GM19452 (cell line): ENCODE results near the gene RNF183.
"Not testable (repeated sequence)": the region's sequence is repeated elsewhere in the genome, so short reads cannot be mapped to it uniquely, and the experiment has no call there.

Experiments
- ATAC-seq: cut with Tn5 transposase; IDR thresholded peaks from one replicate; pipeline ENCODE4 v1.9.1; 2021; ENCODE audit not compliant: unreplicated experiment

The RNF183 gene

DNA sequence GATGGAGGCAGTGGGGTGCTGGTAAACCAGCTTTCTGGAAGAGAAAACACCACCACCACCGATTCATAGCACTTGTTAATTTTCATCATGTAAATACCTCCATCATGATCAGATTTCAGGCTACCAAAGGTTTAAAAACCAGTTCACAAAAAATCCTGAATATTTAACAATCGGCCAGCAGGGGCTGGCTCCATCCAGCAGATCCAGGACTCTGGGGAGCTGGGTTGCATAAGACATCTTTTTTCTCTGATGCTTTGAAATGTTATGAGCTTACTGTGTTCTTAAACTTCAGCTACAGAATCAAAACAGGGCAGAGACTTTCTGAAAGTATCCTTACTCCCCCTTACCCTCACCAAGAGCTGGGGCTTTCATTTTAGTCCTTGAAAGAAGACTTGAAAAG is 14.6 kb upstream of the RNF183 start:
- no peak for ATAC-seq

DNA sequence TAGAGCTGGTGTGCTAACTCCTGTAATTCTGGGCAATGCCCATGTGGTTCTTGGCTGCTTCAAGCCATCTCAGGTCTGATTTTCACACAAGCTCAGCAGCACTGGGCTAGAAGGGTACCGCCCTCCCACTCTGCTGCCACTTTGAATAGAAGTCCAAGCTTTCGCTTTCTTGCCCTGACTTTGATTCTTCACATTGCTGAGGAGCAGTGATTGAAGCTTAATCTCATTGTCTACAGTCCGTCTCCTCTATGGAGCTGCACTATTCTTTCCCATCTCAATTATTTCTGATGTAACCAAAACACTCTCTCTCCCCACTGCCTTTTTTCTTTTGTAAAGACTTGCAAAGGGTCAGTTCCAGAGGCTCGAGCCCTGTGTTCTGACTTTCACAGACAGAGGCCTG is 12.9 kb upstream of the RNF183 start:
- no peak for ATAC-seq

DNA sequence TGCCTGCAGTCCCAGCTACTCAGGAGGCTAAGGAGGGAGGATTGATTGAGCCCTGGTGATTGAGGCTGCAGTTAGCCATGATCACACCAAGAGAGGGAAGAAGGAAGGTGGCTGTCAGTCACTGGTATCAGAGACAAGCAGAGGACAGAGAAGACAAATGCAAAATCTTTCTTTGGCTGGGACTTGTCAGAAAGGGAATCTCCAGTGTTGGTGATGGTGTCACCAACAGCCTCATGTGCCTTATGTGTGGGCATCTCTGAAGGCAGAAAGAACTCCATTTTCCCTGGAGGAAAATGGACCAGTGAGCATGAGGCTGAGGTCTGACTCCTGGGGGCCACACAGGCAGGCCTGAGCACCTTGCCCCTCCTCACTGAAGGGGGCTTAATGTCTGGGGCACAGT is 12.1 kb upstream of the RNF183 start:
- ATAC-seq = no peak

DNA sequence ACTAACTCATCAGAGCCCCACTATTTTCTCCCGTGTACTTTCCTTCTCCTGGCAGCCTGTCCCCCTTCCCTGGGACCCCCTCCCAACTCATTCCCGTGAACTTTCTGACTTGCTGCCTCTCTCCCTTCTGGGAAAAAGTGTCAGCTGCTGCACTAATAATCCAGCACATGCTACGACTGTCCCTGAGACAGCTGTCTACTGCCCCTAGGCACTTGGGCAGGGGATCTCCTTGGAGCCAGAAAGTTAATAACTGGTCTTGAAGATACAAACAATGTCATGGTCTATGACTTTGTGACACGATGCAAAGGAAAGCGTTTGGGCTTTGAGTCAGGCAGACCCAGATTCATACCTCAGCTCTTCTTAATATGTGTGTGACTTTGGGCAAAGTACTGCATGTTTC is 10.1 kb upstream of the RNF183 start:
- no peak for ATAC-seq

DNA sequence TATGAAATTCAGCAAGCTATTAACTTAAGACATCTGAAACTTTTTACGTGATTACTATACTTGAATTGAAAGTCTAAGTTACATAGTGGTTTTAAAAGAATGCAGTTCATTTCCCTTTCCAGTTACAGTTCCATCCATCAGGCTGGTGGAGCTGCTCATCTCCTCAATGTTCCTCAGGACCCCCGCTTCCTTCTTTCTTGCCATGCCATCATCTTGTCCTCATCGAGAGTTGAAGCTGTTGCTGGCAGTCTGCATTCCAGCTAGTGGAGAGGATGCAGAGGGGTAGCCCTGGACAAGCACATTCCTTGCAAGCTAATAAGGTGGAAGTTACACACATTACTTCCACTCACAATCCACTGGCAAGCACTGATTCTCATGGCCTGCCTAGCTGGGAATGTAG is 8.8 kb upstream of the RNF183 start:
- ATAC-seq = no peak

DNA sequence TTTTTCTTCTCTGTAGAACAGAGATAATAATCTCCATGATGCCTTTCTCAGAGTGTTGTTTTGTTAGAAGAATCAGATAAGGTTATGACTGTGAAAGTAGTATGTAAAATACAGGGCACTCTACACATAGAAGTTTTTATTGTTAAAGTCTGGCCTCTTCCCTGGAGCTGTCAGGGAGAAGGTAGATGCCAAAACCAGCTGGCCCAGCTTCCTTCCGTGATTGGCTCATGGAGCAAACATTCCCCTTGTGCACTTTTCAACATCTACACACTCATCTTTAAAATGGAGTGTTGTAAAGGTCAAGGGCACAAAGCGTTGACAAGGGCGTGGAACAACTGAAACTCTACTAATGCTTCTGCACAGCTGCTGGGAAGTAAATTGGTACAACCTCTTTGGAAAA is 7.4 kb upstream of the RNF183 start:
- ATAC-seq = no peak

DNA sequence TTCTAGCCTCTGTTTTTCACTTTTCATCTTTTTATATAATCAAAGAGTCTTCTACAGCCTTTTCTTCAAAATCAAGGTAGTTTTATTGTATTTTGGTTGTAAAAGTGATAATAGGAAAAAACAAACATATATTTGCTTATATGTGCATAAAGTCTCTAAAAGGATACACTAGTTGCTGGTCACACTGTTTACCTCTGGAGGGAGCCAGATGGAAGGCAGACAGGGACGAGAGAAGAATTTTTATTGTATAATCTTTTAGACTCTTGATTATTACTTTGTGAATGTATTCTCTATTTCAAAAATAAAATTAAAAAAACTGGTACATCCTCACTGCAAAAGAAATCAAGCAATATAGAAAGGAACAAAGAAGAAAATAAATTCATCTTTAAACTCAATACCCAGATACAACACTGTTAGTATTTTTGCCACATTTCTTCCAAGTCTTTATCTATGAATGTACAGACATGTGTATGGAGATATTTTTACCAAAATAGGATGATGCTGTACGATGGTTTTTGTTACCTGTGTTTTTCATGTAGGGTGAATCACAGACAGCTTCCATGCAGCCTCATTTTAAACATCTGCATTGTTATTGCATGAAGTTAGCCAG is 6.1 kb upstream of the RNF183 start:
- no peak for ATAC-seq

DNA sequence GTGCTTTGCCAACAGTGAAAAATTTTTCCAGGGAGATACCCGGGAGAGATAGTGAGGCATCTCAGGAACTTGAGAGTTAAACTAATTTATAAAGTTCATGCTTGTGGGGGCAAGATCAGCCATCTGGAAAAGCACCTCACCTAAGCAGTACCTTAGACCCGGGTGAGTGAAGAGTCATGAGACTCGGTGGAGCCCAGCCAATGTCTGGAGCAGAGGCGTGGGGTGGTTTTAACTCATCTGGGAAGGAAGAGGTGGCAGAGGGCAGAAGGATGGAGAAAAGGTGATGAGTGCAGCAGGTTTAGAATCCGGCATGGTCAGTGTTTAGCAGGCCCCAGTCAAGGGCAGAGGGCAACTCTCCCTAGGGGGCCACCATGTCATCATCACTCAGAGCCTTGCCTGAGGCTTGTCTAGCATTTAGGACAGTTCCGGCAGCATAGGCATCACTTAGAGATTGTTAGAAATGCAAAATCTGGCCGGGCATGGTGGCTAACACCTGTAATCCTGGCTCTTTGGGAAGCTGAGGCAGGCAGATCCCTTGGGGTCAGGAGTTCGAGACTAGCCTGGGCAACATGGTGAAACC is 4.3 kb upstream of the RNF183 start:
- ATAC-seq = no peak

DNA sequence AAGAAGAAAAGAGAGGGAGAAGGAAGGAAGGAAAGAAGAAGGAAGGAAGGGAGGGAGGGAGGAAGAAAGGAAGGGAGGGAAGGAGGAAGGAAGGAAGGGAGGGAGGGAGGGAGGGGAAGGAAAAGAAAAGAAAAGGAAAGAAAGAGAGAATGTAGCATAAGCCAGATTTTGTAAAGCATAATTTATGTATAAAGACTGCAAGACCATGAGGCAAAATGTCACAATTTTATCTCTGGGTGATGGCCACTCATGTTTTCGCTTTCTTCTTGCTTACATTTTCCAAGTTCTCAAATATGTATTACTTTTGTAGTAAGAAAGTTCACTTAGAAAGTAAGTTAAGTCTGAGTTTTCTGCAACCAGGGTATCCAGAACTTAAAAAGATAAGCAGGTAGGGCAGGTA is 3.4 kb upstream of the RNF183 start:
- no peak for ATAC-seq

DNA sequence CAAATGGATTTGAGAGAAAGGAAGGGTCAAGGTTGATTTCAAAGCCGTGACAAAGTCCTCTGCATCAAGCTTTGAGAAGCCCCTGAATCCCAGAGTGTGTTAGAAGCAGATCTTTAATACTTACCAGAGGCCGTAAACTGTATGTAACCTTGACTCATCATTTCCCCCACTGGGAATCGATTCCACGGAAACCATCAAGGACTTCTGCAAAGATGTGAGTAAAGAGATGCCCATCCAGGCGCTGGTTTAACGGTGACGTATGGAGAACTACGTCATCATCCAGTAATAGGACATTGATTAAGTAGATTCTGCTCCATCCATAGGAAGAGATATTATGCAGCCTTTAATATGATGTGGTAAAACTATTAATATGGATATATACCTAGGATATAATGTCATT is 1.6 kb downstream of the RNF183 start:
- ATAC-seq = no peak

DNA sequence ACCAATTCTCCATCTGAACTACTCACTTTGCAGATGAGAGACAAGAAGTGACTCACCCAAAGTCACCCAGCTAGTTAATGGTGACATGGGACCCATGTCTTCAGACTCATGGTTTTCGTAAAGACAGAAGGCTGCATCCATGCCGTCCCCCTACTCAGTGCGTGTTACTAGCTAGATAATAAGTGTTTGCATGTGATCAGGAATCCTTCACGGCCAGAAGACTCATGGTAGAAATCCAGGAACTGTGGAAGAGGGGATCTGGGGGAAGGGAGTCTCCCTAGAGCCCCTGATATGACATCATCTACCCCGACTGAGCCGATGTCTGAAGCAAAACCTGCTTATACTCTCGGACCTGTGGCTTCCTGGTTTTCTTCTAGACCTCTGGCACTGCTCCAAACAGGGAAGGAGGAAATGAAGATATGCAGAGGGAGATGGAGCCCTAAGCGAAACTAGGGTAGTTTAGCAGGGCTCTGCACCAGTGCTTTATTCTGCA is 3.3 kb downstream of the RNF183 start:
- no peak for ATAC-seq

DNA sequence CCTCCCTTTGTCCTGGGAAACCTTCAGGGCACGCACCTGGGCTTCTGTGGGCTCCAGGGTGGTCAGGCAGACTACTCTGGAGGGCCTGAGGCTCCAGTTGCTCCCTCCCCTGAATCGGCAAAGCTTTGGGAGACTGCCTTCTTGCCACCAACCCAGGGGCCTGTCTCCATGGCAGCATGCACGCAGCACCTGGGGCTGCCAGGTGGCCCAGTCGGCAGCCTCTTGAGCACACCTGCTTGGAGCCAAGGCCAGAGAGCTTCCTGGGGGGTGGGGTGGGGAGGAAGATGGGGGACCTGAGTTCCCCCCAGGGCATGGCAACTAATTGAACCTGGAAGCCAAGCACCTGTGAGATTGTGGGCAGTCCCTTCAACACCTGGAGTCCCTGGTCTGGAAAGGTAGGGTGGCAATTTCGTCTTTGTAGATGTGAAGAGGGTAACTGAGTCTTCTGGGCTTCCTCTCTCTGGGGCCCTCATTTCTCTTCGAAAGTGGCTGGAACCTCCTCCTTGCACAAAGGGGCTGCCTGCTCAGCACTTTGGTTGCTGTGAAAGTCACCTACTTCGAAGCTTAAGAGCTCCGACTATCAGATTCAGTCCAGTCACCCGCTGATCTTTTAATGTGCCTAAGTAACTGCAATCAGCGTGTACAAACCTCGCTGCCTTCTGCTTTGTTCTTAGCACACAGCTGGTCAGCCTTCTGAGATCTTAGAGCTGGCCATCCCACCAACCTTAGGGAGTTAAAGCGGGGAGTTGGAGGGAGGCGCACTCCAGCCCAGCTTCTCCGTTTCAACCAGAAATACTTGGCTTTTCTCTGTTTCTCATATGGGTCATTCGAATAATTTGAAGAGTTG is 4.0 kb downstream of the RNF183 start:
- ATAC-seq = no peak

DNA sequence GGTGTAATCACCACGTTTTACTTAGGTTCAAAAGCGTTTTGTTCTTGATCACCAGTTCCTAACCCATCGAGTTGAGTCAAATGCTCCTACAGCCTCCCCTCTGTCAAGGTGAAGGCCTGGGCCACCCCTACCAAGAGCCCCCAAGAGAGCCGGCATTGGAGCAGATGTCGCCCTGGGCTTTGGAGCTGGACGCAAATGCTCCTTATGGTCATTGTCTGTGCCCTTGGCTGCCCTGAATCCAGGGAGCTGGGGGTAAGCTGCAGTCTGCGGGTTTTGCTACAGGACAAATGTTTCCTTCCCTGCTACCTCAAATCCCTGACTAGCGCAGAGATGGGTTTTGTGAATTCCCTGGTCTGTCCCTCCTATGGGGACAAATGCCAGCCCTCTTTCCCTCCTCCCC is 4.9 kb downstream of the RNF183 start:
- ATAC-seq = no peak

DNA sequence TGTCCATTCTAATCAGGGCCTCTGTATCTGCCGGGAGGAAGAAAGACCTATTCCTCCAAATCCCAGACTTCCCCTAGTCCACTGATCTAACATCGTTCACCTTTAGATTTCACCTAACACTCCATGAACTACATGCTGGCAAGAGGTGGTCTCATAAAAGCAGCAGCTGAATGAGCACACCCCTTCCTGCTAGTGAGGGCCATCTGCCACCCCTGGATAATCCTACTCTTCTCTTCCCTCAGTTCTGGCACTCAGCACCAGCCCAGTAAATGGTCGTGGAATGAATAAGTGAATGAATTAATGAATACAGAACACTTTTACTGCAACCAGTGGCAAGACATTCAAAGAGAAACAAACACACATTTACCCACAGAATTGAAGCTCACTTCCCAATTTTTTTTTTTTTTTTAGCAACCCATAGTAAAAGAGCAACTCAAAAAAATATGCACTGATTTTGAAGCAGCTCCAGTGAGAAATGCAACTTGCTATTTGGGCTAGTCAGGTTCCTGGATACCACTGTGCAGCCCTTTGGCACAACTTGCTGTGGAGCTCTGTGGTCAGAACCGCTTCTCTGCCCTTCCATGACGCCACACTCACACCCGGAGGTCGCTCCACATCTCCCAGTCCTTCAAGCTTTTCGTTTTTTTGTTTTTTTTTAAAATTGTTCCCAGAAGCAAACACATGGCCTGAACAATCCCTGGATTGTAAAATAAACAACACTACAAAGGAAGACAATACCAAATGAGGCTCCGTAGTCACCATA is 6.2 kb downstream of the RNF183 start:
- no peak for ATAC-seq

DNA sequence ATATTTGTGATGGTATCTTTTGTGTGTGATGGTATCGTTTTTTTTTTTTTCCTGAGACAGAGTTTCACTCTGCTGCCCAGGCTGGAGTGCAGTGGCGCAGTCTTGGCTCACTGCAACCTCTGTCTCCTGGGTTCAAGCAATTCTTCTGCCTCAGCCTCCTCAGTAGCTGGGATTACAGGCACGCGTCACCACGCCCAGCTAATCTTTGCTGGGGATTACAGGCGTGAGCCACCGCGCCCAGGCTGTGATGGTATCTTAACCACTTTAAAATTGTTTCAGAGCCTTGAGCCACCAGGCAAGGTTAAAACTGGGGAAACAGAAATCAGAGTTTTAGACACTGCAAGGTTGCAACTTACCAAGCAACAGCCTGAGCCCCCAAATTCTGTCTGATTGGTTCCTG is 6.9 kb downstream of the RNF183 start:
- ATAC-seq = not testable (repeated sequence)

DNA sequence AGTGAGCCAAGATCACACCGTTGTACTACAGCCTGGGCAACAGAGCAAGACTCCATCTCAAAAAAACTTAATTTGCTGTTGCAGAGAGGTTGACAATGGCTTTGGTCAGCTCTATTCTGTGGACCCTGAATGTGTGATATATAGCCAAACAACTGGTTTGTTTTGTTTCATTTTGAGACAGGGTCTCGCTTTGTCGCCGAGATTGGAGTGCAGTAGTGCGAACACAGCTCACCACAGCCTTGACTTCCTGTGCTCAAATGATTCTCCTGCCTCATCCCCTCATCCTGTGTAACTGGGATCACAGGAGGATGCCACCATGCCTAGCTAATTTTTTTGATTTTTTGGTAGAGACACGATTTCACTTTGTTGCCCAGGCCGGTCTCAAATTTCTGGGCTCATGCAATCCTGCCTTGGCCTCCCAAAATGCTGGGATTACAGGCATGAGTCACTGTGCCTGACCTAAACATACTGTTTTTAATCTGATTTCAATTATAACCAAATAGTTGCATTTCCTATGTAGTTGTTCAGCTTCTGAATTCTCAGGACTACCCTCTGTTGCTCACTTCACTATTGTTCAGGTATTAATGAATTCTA is 9.8 kb downstream of the RNF183 start:
- ATAC-seq = no peak

DNA sequence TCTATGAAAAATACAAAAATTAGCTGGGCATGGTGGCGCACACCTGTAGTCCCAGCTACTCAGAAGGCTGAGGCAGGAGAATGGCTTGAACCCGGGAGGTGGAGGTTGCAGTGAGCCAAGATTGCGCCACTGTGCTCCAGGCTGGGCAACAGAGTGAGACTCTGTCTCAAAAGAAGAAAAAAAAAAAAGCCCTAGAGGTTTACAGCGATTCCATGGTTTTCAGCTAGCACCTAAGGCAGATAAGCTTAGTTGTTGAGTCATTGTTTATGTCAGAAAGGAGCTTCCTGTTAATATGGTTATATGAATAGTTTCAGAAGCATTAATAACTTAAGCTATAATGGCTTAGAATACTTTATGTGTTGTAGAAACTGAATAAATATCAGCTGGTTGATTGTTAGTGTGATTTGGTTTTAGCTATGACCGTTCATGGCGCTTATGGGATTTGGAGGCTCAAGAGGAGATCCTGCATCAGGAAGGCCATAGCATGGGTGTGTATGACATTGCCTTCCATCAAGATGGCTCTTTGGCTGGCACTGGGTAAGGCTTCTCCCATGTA is 13.0 kb downstream of the RNF183 start:
- ATAC-seq = no peak

DNA sequence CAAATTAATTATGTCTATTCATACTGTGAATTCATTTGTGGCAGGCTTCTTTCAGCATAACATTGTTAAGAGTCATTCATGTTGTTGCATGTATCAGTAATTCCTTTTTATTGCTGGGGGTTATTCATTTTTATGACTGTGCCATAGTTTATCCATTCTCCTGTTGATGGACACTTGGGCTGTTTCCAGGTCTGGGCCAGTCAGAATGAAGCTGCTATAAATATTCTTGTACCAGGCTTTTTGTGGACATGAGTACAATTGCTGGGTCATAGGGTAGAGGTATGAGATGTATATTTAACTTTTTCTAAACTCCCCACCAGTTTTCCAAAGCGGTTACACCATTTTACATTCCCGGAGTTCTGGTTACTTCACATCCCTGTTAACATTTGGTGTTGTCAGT is 14.1 kb downstream of the RNF183 start:
- no peak for ATAC-seq

DNA sequence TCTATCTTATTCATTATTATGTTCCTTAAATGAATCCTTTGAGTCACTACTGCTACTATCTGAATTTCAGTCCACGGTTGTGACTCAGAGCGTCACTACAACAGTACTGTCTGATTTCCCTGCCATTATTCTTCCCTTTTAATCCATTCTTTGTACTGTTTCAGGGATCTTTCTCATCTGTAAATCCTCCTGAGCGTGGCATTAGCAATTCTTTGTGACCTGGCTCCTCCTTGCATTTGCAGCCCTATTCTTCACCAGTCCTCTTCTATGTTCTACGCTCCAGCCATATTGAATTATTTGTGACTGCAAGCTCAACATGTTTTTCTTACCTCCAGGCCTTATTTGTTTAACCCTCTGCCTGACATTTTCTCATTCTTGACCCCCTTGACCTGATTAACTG is 21.8 kb downstream of the RNF183 start:
- no peak for ATAC-seq

DNA sequence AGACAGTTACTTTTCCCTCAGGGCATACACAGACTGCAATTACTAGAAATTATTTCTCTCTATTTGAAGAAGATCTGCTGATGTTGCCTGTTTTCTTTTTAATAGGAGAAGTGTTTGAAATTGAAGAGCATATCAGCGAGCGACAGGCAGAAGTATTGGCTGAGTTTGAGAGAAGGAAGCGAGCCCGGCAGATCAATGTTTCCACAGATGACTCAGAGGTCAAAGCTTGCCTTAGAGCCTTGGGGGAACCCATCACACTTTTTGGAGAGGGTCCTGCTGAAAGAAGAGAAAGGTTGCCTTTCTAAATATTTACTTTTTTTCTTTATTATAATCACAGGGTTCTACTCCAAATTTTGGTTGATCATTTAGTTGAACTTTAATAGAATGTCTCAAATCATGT is 24.3 kb downstream of the RNF183 start:
- ATAC-seq = no peak
